Measurements from ENCODE around the gene IGFN1. TPM values are rescaled to one million over a fixed set of nuclear protein-coding genes. Genes with fewer than 3 reads are reported as not detected.

Gene IGFN1
- total RNA-seq, 1 experiment from 2014 or later = not detected

DNA sequence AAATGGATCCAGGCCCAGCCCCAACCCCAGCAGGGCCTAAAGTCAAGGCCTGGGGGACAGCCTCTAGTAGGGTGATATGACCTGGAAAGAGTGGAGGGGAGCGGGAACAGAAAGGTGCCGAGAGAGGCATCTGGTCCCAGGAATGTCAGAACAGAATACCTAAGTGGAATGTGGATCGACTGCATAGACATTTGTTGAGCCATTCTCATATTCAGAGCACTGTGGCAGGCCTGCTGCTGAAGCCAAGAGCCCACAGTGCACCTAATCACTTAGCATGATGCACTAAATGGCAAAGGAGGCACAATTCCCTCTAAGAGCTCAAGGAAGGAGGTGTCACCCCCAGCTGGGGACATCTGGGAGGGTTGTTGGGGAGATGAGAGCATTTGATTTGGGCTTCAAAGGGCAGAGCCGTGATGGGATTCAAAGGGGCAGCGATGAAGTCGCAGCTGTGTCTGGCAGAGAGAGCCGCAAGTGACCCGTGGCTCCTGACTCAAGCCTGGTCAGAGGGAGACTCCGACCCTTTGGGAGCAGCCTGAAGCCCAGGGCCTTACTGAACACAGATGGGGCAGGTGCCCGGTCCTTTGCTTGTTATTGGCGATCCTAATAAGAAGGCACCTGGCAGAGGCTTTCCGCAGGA, 84.1 kb downstream of the IGFN1 start:
- peaks cover 11 to 16% of the 10 kb centered on the region in 2 experiments for H3K4me1 Mint-ChIP-seq
- Histone ChIP-seq H3K9ac (ENCODE audit: extremely low read depth, insufficient read length, low read length) (no peak overlapping the region), H3K4me2 (ENCODE audit: insufficient read depth, insufficient read length, low read length) (no peak overlapping the region), H3K4me1 (ENCODE audit: insufficient read depth, low read length) (no peaks in the 10 kb centered on the region), H3K23me2 (ENCODE audit: insufficient read length, low read depth, low read length, poor library complexity, severe bottlenecking) (no peaks in the 10 kb centered on the region), H2BK15ac (ENCODE audit: low read depth, low read length) (no peak overlapping the region), H3T11ph (ENCODE audit: low read length) (no peak overlapping the region), H3K23ac (ENCODE audit: insufficient read length, low read depth, low read length) (no peak overlapping the region), H3K14ac (ENCODE audit: insufficient read depth, low read length) (no peak overlapping the region), H3K9me3 (ENCODE audit: control insufficient read depth, low read depth, low read length) (no peaks in the 10 kb centered on the region), H3K18ac (ENCODE audit: insufficient read length, low read depth, low read length) (no peak overlapping the region), H3K27ac (ENCODE audit: insufficient read length, low read depth, low read length) (no peak overlapping the region), H4K5ac (ENCODE audit: insufficient read length, low read depth, low read length) (no peak overlapping the region), H2AK5ac (ENCODE audit: insufficient read length, low read length) (no peak overlapping the region), H4K91ac (ENCODE audit: insufficient read length, low read depth, low read length) (no peak overlapping the region), H2AFZ (ENCODE audit: low read length) (no peak overlapping the region), H3K79me2 (ENCODE audit: insufficient read depth, low read length) (no peaks in the 10 kb centered on the region), H4K8ac (replicated peaks; ENCODE audit: insufficient read length, low read depth, low read length) (no peak overlapping the region), H3K27me3 (ENCODE audit: insufficient read depth, low read length) (no peaks in the 10 kb centered on the region), H3K56ac (ENCODE audit: insufficient read length, low read depth, low read length) (no peak overlapping the region), H2BK12ac (ENCODE audit: insufficient read length, low read depth, low read length) (no peak overlapping the region), H2BK20ac (ENCODE audit: low read depth, low read length, poor library complexity, severe bottlenecking) (no peak overlapping the region), H3K79me1 (ENCODE audit: insufficient read depth, low read depth, low read length, poor library complexity, severe bottlenecking) (no peaks in the 10 kb centered on the region), H2BK5ac (ENCODE audit: insufficient read length, low read length) (no peak overlapping the region), H3K4ac (ENCODE audit: low read depth, low read length) (no peak overlapping the region), H2BK120ac (ENCODE audit: low read depth, low read length, poor library complexity, severe bottlenecking) (no peak overlapping the region), H4K20me1 (ENCODE audit: control insufficient read depth, insufficient read depth, insufficient read length) (no peaks in the 10 kb centered on the region)
- no peaks in the 10 kb centered on the region for H3K9me3 Mint-ChIP-seq
- peaks cover 25% of the 10 kb centered on the region for H3K27me3 Mint-ChIP-seq (ENCODE audit: low read depth)
- no peak for DNase-seq
- H3K36me3 Mint-ChIP-seq (ENCODE audit: insufficient read depth in 1 of 3, low read depth in 3 of 3) = no peaks in the 10 kb centered on the region
- no CpG with 5 or more reads among the region's 12 CpGs for WGBS (ENCODE audit: extremely low coverage, insufficient read length, low lambda C conversion rate)
- H3K27ac Mint-ChIP-seq = no peak overlapping the region; a peak in 1 of 7 replicates
- H3K4me3 Mint-ChIP-seq = no peak overlapping the region
- TF ChIP-seq, protein P1, sequence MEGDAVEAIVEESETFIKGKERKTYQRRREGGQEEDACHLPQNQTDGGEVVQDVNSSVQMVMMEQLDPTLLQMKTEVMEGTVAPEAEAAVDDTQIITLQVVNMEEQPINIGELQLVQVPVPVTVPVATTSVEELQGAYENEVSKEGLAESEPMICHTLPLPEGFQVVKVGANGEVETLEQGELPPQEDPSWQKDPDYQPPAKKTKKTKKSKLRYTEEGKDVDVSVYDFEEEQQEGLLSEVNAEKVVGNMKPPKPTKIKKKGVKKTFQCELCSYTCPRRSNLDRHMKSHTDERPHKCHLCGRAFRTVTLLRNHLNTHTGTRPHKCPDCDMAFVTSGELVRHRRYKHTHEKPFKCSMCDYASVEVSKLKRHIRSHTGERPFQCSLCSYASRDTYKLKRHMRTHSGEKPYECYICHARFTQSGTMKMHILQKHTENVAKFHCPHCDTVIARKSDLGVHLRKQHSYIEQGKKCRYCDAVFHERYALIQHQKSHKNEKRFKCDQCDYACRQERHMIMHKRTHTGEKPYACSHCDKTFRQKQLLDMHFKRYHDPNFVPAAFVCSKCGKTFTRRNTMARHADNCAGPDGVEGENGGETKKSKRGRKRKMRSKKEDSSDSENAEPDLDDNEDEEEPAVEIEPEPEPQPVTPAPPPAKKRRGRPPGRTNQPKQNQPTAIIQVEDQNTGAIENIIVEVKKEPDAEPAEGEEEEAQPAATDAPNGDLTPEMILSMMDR (conservative IDR thresholded peaks at IDR 0.05) = no peak
